Left ventricle myocardium inferior (tissue), 1 donor: ENCODE results near the gene COL3A1. TPM values are rescaled to one million over a fixed set of nuclear protein-coding genes. Genes with fewer than 3 reads are reported as not detected.

Source experiments
- DNase-seq: peaks from one replicate; pipeline ENCODE4 v3.0.0-alpha.2; 2020
- H3K27ac ChIP-seq: fragments of 200-600 bp; replicated peaks from 2 replicates; pipeline ENCODE4 v1.8.0; 2021
- H3K27me3 ChIP-seq: fragments of 200-600 bp; 2 replicates; pipeline ENCODE4 v1.8.0; 2021; ENCODE audit warnings: low read depth
- H3K36me3 ChIP-seq: fragments of 200-600 bp; 2 replicates; pipeline ENCODE4 v1.8.0; 2021
- H3K4me1 ChIP-seq: fragments of 200-600 bp; 2 replicates; pipeline ENCODE4 v1.8.0; 2021
- H3K4me3 ChIP-seq: fragments of 200-600 bp; 2 replicates; pipeline ENCODE4 v1.8.0; 2021; ENCODE audit warnings: mild to moderate bottlenecking, moderate library complexity
- H3K9me3 ChIP-seq: fragments of 200-600 bp; replicated peaks from 2 replicates; pipeline ENCODE4 v1.8.0; 2021
- intact Hi-C: fragments of 100-400 bp; cut with micrococcal nuclease; formaldehyde crosslinking; loops from one replicate; pipeline ENCODE4 v1.11.0; 2022
- total RNA-seq: library from RNA; stranded (reverse); fragmentation: NEBNext Ultra II Directional; extraction: Animal tissue kit (Norgen Biotek cat#: 25700); gene quantifications from one replicate; pipeline ENCODE4 v1.2.1, GENCODE V29; 2021
- TF ChIP-seq, protein P1 (sequence below): fragments of 200-600 bp; IDR thresholded peaks from 2 replicates; pipeline ENCODE4 v1.8.0; 2021; ENCODE audit warnings: antibody characterized with exemption, mild to moderate bottlenecking, borderline replicate concordance
- donor health status: DM: no; HTN: yes; CAD: no; lungs with severe emphysema.

Gene COL3A1
- total RNA-seq, 1 donor from 2014 or later = 98.5 TPM

DNA sequence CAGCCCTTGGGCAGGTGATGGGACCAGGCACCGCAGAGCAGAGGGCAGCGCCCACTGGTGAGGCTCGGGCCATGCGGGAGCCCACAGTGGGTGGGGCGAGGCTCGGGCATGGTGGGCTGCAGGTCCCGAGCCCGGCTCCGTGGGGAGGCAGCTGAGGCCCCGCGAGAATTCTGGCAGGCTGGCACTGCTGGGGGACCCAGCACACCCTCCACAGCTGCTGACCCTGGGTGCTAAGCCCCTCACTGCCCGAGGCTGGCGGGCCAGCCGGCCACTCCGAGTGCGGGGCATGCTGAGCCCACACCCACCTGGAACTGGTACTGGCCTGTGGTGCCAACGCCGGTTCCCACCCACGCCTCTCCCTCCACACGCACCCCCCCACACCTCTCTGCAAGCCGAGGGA is 29.7 kb upstream of the COL3A1 start:
- Histone ChIP-seq H3K9me3 (peaks cover 8% of the 10 kb centered on the region), H3K36me3 (no peaks in the 10 kb centered on the region), H3K27me3 (no peaks in the 10 kb centered on the region), H3K4me3 (no peak overlapping the region), H3K27ac (no peak overlapping the region), H3K4me1 (no peaks in the 10 kb centered on the region)
- TF ChIP-seq, protein P1, sequence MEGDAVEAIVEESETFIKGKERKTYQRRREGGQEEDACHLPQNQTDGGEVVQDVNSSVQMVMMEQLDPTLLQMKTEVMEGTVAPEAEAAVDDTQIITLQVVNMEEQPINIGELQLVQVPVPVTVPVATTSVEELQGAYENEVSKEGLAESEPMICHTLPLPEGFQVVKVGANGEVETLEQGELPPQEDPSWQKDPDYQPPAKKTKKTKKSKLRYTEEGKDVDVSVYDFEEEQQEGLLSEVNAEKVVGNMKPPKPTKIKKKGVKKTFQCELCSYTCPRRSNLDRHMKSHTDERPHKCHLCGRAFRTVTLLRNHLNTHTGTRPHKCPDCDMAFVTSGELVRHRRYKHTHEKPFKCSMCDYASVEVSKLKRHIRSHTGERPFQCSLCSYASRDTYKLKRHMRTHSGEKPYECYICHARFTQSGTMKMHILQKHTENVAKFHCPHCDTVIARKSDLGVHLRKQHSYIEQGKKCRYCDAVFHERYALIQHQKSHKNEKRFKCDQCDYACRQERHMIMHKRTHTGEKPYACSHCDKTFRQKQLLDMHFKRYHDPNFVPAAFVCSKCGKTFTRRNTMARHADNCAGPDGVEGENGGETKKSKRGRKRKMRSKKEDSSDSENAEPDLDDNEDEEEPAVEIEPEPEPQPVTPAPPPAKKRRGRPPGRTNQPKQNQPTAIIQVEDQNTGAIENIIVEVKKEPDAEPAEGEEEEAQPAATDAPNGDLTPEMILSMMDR = no peak
- intact Hi-C loops = no loop called here
- no peak for DNase-seq

DNA sequence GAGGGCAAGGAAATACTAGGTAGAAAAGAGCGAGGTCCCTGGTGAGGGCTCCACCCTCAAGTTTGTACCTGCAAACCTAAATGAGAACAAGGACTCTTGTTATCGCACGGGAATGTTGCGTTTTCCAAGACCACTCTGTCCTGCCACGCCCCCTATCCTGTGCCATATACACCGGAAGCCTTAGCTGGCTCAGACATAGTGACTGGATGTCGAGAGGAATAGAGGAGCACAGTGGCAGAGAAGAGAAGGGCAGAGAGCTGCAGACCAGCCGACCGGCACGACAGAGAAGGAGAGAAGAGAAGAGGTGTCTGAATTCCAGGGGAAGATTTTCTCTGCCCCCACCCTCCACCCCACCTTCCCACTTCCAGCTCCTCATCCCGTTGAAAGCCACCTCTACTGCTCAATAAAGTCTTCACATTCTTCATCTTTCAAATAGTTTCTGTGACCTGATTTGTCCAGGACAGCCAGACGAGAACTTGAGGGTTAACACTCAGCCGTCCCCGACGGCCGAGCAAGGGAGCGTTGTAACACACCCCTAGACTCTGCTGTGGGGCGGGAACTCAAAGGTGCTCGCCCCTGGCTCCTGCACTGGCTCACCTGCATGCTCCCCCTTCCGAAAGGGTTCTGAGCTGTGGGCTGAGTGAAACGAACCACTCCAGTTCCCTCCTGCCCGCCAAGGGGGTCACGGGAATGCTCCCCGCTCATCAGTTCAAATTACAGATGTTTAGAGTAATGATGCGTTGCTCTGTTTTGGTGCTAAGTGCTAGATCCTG is 24.9 kb upstream of the COL3A1 start:
- no peaks in the 10 kb centered on the region for H3K4me1 ChIP-seq
- no peaks in the 10 kb centered on the region for H3K36me3 ChIP-seq
- intact Hi-C loops = no loop called here
- DNase-seq = no peak
- no peak overlapping the region for H3K27ac ChIP-seq
- TF ChIP-seq, protein P1 = no peak
- no peak overlapping the region for H3K4me3 ChIP-seq
- H3K27me3 ChIP-seq = no peaks in the 10 kb centered on the region
- H3K9me3 ChIP-seq = no peaks in the 10 kb centered on the region

DNA sequence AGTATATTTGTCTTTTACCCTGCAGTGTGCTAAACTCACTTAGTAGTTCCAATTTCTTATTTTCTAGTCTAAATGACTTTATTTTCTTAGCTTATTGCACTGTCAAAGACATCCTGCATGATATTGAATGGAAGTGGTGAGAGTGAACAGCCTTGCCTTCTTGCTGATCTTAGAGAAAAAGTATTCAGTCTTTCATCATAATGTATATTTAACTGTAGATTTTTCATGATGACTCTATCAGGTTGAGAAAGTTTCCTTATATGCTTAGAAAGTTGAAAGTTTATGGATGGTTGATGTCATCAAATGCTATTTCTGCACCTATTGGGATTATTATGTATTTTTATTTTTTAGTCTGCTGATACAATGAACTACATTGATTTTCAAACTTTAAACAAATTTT is 21.3 kb upstream of the COL3A1 start:
- intact Hi-C loops = no loop called here
- TF ChIP-seq, protein P1 = no peak
- no peaks in the 10 kb centered on the region for H3K27me3 ChIP-seq
- H3K4me3 ChIP-seq = no peak overlapping the region
- DNase-seq = no peak
- no peak overlapping the region for H3K27ac ChIP-seq
- H3K36me3 ChIP-seq = no peaks in the 10 kb centered on the region
- H3K4me1 ChIP-seq = no peaks in the 10 kb centered on the region
- H3K9me3 ChIP-seq = no peaks in the 10 kb centered on the region

DNA sequence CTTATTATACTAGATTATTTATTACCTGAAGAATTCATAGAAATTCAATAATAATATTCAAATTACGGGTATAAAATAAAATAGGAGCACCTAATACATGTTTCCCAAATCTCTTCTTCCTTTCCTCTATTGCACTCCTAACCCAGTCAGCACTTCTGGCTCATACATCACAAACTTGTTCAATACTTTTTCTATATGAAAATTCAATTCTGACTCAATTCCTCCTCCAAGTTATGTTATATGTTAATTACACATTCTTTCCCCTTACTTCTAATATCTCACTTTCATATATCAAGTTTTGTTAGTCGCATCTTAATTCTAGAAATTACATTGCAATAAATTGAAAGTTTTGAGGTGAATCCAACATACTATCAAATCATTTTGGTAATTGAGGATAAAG is 17.9 kb upstream of the COL3A1 start:
- peaks cover 11% of the 10 kb centered on the region for H3K9me3 ChIP-seq
- no peak overlapping the region for H3K4me3 ChIP-seq
- no peaks in the 10 kb centered on the region for H3K27me3 ChIP-seq
- H3K27ac ChIP-seq = no peak overlapping the region
- TF ChIP-seq, protein P1 = no peak
- intact Hi-C loops = no loop called here
- H3K4me1 ChIP-seq = no peaks in the 10 kb centered on the region
- H3K36me3 ChIP-seq = no peaks in the 10 kb centered on the region
- no peak for DNase-seq

DNA sequence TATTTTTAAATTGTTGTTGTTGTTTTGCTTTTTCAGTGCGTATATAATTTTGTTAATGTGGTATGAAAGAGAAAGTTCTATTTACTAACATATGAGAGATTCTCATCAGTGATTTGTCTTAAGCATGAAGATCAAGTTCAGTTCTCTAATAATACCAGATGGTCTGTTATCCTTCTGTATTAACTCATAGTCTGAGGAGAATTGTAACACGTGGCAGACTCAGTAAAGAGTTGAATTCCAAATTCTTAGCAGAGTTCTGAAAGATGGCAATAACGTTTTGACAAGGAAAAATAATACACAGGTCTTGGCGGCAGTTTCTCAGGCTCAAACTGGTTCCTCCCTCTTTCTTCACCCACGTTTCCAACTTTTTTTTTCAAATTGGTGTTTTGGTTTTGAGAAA is 17.2 kb upstream of the COL3A1 start:
- no peaks in the 10 kb centered on the region for H3K36me3 ChIP-seq
- DNase-seq = no peak
- TF ChIP-seq, protein P1 = no peak
- intact Hi-C loops = no loop called here
- H3K9me3 ChIP-seq = peaks cover 16% of the 10 kb centered on the region
- H3K4me3 ChIP-seq = no peak overlapping the region
- no peaks in the 10 kb centered on the region for H3K27me3 ChIP-seq
- H3K4me1 ChIP-seq = no peaks in the 10 kb centered on the region
- no peak overlapping the region for H3K27ac ChIP-seq
